ENCODE results near the gene FMNL2. TPM values are rescaled to one million over a fixed set of nuclear protein-coding genes. Genes with fewer than 3 reads are reported as not detected.

Gene FMNL2
- total RNA-seq, 1 experiment from 2014 or later = 38.2 TPM

DNA sequence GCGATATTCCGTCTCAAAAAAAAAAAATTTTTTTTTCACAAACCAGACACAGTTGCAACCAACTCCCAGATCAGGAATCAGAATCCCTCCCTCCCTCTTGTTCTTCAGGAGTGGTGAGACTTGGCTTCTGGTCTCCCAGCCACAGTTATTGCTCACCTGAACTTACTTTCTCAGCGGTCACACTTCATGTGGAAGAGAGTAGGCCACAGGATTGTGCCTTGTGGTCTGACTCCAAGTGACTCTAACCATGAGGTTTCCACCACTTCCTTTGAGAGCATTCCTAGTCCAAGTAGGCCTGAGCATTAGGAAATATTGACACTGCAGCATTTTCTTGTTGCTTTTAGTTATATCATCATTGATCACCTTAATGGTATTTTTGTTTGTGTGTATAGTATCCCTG lies 12.1 kb downstream of the FMNL2 start:
- Histone ChIP-seq H3K9me3 (no peaks in the 10 kb centered on the region), H3K4me3 (ENCODE audit: low read depth, low read length) (no peak overlapping the region), H3K27me3 (replicated peaks; ENCODE audit: control insufficient read depth, insufficient read depth, low read length) (no peaks in the 10 kb centered on the region), H3K36me3 (ENCODE audit: control insufficient read depth, insufficient read depth, low read length) (no peaks in the 10 kb centered on the region), H3K4me1 (peaks cover 3% of the 10 kb centered on the region)
- TF ChIP-seq, protein P1, sequence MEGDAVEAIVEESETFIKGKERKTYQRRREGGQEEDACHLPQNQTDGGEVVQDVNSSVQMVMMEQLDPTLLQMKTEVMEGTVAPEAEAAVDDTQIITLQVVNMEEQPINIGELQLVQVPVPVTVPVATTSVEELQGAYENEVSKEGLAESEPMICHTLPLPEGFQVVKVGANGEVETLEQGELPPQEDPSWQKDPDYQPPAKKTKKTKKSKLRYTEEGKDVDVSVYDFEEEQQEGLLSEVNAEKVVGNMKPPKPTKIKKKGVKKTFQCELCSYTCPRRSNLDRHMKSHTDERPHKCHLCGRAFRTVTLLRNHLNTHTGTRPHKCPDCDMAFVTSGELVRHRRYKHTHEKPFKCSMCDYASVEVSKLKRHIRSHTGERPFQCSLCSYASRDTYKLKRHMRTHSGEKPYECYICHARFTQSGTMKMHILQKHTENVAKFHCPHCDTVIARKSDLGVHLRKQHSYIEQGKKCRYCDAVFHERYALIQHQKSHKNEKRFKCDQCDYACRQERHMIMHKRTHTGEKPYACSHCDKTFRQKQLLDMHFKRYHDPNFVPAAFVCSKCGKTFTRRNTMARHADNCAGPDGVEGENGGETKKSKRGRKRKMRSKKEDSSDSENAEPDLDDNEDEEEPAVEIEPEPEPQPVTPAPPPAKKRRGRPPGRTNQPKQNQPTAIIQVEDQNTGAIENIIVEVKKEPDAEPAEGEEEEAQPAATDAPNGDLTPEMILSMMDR (IDR thresholded peaks at IDR 0.05; ENCODE audit: insufficient read depth in 1 of 2, low read depth in 1 of 2, low read length in 1 of 2, severe bottlenecking in 1 of 2, unreplicated experiment in 1 of 2) = no peak
- H3K27me3 Mint-ChIP-seq (ENCODE audit: insufficient read depth, unreplicated experiment) = no peaks in the 10 kb centered on the region
- H3K4me1 Mint-ChIP-seq (ENCODE audit: low read depth, unreplicated experiment) = peaks cover 7% of the 10 kb centered on the region
- DNase-seq = no peak
- ChIA-PET POLR2A (no interaction called here), CTCF (no interaction called here)
- H3K27ac Mint-ChIP-seq (ENCODE audit: unreplicated experiment) = no peak overlapping the region
- H3K36me3 Mint-ChIP-seq (ENCODE audit: insufficient read depth, unreplicated experiment) = peaks cover 27% of the 10 kb centered on the region
- intact Hi-C loops (cut with micrococcal nuclease; ENCODE audit: unreplicated experiment) = no loop called here
- no peak overlapping the region for H3K4me3 Mint-ChIP-seq (ENCODE audit: unreplicated experiment)
- H3K9me3 Mint-ChIP-seq (ENCODE audit: unreplicated experiment) = no peaks in the 10 kb centered on the region
- BruUV-seq (replicated peaks) = no TSS peak

DNA sequence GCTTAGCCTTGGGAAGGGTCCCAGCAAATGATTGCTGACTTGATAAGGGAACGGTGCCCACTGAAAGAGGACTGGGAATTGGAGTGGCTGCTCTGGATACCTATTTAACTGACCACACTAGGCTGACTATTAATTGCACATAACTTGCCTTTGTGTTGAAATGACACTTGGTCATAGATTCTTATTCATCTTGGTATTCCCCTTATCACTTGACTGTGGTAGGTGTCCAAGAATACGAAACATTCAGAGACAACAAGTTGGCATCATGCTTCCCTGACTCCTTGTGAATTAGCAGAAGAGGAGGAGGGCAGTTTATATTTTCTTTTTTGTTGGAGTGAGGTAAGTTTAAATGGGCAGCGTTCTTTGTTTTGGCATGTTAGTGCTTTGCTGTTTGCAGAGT lies 13.4 kb downstream of the FMNL2 start:
- no peaks in the 10 kb centered on the region for H3K9me3 Mint-ChIP-seq (ENCODE audit: unreplicated experiment)
- H3K27me3 Mint-ChIP-seq (ENCODE audit: insufficient read depth, unreplicated experiment) = no peaks in the 10 kb centered on the region
- Histone ChIP-seq H3K4me3 (ENCODE audit: low read depth, low read length) (no peak overlapping the region), H3K4me1 (peaks cover 15% of the 10 kb centered on the region), H3K36me3 (ENCODE audit: control insufficient read depth, insufficient read depth, low read length) (no peaks in the 10 kb centered on the region), H3K9me3 (no peaks in the 10 kb centered on the region), H3K27me3 (replicated peaks; ENCODE audit: control insufficient read depth, insufficient read depth, low read length) (no peaks in the 10 kb centered on the region)
- intact Hi-C loops (cut with micrococcal nuclease; ENCODE audit: unreplicated experiment) = no loop called here
- no peak overlapping the region for H3K27ac Mint-ChIP-seq (ENCODE audit: unreplicated experiment)
- no peaks in the 10 kb centered on the region for H3K4me1 Mint-ChIP-seq (ENCODE audit: low read depth, unreplicated experiment)
- ChIA-PET POLR2A (no interaction called here), CTCF (no interaction called here)
- DNase-seq = no peak
- H3K36me3 Mint-ChIP-seq (ENCODE audit: insufficient read depth, unreplicated experiment) = peaks cover 20% of the 10 kb centered on the region
- BruUV-seq (replicated peaks) = no TSS peak
- H3K4me3 Mint-ChIP-seq (ENCODE audit: unreplicated experiment) = no peak overlapping the region
- TF ChIP-seq, protein P1 (IDR thresholded peaks at IDR 0.05; ENCODE audit: insufficient read depth in 1 of 2, low read depth in 1 of 2, low read length in 1 of 2, severe bottlenecking in 1 of 2, unreplicated experiment in 1 of 2) = no peak

DNA sequence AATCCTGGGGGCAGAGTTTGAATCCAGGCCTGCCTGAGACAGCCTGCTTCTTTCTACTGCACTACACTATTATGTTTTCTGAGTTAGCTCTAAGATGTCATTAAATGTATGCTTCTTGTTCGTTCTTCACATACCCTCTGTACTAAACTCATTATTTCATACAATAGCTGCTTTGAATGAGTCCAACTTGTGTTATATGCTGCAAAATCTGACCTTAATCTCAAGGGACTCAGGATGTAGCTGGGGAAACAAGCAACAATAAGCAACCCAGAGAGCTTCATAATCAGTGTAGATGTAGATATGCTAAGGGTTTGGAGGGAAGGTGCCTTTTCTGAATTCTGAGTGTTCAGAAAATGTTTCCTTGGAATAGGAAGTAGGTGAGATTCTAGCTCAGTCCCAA lies 14.4 kb downstream of the FMNL2 start:
- H3K27ac Mint-ChIP-seq (ENCODE audit: unreplicated experiment) = peak overlapping the region; percentile 56
- no peak overlapping the region for H3K4me3 ChIP-seq (ENCODE audit: low read depth, low read length)
- CTCF ChIA-PET = no interaction called here

More for the DNA sequence above, 14.4 kb downstream of the FMNL2 start:
- H3K36me3 Mint-ChIP-seq (ENCODE audit: insufficient read depth, unreplicated experiment) = peaks cover 13% of the 10 kb centered on the region
- Histone ChIP-seq H3K4me1 (peaks cover 23% of the 10 kb centered on the region), H3K36me3 (ENCODE audit: control insufficient read depth, insufficient read depth, low read length) (no peaks in the 10 kb centered on the region), H3K9me3 (no peaks in the 10 kb centered on the region), H3K27me3 (replicated peaks; ENCODE audit: control insufficient read depth, insufficient read depth, low read length) (no peaks in the 10 kb centered on the region)
- POLR2A ChIA-PET = no interaction called here
- H3K4me3 Mint-ChIP-seq (ENCODE audit: unreplicated experiment) = no peak overlapping the region
- H3K4me1 Mint-ChIP-seq (ENCODE audit: low read depth, unreplicated experiment) = no peaks in the 10 kb centered on the region
- TF ChIP-seq, protein P1 (IDR thresholded peaks at IDR 0.05; ENCODE audit: insufficient read depth in 1 of 2, low read depth in 1 of 2, low read length in 1 of 2, severe bottlenecking in 1 of 2, unreplicated experiment in 1 of 2) = no peak
- intact Hi-C loops (cut with micrococcal nuclease; ENCODE audit: unreplicated experiment) = no loop called here
- DNase-seq = no peak
- H3K9me3 Mint-ChIP-seq (ENCODE audit: unreplicated experiment) = no peaks in the 10 kb centered on the region
- no peaks in the 10 kb centered on the region for H3K27me3 Mint-ChIP-seq (ENCODE audit: insufficient read depth, unreplicated experiment)
- no TSS peak for BruUV-seq (replicated peaks)
